AG20443 (cell line): ENCODE data around the gene PYDC2.
A peak's percentile ranks its signal among the peaks of the same experiment; 100 is the strongest.

Experiments
- DNase-seq: peaks from one replicate; pipeline ENCODE4 v3.0.0; 2012; ENCODE audit warnings: low spot score, mixed read lengths

Gene PYDC2

DNA sequence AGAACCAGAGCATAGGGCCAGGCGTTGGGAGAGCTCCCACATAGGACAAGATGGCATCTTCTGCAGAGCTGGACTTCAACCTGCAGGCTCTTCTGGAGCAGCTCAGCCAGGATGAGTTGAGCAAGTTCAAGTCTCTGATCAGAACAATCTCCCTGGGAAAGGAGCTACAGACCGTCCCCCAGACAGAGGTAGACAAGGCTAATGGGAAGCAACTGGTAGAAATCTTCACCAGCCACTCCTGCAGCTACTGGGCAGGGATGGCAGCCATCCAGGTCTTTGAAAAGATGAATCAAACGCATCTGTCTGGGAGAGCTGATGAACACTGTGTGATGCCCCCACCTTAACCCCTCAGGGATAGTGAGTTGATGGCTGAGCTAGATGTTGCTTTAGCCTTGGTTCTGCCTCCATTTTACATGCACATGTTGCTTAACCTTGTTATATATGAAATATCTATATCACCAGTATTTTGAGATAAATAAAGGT is at the start of gene PYDC2:
TSS of gene PYDC2 (plus strand) at position 51 of the 483 bp plus-strand sequence. CDS start at position 51, 0 bp downstream.
- no peak for DNase-seq

DNA sequence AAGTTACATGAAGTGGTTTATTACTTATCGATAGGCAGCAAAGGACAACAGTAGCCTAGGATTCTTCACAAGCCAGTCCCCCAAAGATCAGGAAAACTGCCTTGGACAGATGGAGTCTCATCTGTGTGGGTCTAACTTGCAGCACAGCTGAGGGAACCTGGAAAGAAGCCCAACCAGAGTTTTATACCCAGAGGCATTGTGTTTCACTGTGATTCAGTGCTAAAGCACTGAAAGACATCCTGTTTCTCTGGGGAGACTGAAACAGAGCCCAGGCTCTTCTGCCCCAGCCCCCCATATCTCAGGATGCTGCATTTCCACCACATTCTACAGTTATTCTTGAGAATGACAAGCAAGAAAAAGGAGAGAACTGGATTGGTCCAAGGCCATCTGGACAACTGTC is 48.2 kb upstream of the PYDC2 start:
- peak; percentile 74 for DNase-seq

DNA sequence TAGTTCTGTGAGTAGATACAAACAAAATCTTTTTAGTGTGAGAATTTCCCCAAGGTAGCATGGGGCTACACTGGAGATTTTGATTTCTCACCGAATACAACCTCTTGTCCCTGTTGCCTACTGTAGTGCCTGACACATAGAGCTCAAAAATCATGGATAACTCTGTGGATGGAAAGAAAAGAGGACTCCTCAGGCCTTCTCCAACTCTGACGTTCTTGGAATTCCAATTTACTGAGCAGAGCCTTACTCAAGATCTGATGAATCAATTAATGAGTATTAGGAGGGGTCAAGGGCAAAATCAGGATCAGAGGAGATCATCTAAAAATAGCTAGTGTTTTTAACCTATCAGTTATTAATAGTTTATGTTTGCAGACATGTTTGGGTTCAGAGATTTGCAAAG is 46.7 kb upstream of the PYDC2 start:
- DNase-seq: peak; percentile 20

DNA sequence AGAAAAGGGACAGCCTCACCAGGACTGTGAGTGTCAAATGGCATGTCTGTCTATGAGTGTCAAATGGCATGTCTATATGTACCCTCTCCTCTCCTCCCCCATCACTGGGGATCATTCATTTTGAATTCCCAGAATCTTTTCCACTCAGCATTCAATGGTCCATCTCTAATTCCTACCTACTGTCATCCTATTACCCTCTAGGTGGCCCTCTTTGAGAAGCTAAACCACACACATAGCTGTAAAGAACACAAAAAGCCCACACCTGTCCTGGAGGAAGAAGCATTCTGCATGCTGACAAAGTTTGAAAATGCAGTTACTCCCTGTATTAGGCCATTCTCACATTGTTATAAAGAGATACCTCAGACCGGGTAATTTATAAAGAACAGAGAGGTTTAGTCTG is 46.2 kb upstream of the PYDC2 start:
- DNase-seq: no peak

DNA sequence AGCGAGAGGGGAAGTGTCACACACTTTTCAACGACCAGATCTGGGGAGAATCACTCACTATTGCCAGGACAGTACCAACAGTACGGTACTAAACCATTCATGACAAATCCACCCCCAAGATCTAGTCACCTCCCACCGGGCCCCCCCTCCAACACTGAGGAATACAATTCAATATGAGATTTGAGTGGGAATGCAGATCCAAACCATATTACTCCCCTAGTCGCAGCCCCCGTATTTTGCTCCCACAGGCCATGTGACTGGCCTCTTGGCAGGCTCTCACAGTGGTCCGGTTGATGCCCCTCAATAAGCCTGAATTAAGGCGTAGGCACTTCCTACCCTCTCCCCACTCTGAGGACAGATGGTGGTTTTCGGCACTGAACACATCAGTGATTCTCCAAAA is 45.4 kb upstream of the PYDC2 start:
- DNase-seq: no peak

DNA sequence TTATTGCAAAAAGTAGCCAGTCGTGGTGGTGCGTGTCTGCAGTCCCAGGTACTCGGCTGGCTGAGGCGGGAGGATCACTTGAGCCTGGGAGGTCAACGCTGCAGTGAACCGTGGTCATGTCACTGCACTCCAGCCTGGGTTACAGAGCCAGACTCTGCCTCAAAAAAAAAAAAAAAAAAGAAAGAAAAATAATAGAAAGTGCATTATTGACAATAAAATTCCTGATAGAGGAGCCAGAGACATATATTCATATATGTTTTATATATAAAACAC is 43.6 kb upstream of the PYDC2 start:
- no peak for DNase-seq

DNA sequence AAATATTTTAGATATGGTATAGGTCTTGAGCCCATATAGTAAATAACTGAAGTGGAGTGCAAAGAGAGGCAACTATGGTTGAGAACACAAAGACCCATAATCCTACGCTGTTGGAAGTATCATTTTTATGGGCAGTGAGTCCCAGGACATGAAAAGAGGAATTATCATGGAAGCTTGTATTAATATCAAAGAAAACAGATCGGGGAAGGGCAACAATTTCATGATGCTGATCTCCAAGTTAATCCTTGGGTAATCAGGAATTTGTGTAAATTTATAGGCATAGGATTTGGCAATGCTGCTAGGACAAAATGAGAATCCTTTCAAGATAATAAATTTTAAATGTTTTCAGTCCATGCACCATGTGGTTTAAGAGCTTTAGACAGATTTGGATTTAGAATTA is 40.2 kb upstream of the PYDC2 start:
- DNase-seq: no peak

DNA sequence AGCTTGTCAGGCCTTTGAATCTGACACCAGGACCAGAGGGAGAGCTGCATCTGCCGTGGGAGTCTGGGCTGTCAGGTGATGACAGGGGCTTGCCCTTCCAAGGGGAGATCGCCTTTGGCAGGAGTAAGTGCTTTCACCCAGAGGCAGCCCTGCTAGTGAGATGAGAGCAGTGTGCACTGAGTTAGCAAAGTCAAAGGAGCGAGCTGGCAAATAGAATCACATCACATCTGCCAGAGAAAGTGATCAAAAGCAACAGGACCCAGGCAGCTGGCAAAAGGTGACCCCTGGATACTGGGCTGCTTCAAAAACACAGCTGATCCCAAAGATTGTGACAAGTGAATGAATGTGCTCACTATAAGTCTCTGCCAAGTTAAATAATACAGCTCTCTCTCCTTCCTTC is 36.1 kb upstream of the PYDC2 start:
- DNase-seq: no peak

DNA sequence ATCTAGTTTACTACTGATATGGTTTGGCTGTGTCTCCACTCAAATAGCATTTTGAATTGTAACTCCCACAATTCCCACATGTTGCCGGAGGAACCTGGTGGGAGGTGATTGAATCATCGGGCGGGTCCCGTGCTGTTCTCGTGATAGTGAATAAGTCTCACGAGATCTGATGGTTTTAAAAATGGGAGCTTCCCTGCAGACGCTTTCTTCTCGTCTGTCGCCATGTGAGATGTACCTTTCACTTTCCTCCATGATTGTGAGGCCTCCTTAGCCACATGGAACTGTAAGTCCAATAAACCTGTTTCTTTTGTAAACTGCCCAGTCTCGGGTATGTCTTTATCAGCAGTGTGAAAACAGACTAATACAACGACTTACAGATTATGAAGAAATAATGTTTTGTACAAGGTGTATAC is 35.6 kb upstream of the PYDC2 start:
- no peak for DNase-seq

DNA sequence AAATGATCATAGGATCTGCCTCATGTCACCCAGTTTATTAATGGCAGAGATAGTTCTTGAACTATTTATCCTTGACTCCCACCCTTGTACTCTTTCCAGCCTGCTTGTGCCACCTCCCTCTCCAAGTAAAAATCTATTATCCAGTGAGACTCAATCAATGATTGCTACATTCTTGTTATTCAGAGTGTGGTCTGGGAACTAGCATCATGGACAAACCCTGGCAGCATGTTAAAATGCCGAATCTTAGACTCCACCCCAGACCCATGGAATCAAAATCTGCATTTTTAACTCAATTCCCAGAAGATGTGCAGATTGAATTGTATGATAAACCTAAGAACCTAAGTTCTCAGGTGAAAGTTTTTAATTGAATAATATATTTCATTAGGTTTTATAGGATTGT is 34.7 kb upstream of the PYDC2 start:
- no peak for DNase-seq

DNA sequence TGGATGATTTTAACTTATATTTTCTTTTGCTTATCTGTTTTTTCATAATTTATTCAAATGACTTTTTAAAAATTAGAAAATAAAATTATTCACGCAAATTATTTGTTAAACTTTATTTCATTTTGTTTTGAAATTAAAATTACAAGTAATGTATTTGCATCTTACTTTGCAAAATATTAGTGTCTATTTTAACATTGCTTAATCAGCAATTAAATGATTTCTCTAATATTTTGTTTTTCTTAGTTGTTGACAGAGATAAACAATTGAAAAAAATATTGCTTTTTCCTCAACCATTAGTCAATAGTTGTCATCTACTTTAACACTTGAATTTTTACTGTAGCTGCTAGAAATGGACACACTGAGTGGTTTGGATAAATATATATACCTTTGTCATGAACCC is 32.8 kb upstream of the PYDC2 start:
- no peak for DNase-seq

DNA sequence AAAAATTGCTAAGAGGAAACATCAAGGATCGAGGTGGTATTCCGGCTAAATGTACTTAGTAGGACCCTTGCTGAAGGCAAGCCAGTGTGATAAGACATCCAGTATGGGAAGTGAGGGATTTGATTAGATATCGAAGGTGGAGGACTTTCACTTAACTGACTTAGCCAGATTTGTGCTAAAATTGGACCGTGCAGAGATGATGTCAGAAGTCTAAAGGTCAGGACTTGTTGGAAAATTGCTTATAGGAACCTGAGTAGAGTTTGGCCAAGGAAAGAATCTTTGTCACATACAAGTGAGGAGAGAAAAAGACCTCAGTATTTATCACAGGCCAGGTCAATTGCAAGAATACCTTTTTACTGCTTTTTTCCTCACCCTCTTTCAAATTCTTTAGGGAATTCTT is 30.9 kb upstream of the PYDC2 start:
- no peak for DNase-seq

DNA sequence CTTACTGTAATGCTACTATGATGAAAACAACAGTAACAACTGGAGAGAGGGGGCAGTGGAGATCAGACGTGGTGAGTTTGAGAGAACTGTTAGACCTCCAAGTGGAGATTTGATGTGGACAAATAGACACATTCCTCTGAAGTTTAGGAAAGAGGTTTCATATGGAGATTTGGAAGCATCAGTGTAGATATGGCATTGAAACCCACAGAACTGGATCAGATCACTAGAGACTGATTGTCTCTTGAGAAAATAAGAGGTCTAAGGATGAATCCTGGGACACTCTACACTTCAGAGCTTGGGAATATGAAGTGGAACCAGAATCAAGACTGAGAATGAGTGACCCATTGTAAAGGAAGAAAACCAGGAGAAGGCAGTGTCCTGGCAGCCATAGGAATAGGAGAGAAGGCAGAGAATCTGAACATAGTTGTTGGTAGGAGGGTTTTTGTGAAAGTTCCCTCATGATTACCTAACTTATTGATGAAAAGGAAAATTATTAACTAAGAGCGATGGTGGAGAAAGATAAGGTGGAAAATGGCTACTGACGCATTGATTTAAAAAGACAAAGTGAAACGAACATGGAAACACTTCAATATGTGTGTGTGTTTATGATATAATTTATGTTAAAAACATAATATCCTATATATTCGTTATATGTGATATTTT is 29.7 kb upstream of the PYDC2 start:
- DNase-seq: no peak

DNA sequence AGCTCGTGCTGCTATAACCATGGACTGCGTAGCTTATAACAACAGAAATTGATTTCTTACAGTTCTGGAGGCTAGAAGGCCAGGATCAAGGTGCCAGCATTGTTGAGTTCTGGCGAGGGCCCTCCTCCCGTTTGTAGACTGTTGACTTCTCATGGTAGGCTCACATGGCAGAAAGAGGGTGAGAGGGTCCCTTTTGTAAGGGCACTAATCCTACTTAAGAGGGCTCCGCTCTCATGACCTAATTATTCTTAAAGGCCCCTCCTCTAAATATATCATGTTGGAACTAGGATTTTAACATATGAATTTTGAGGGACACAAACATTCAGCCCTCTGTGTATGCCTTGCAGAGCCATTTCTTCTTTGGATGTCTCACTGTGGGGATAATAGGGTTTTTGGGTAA is 28.8 kb upstream of the PYDC2 start:
- no peak for DNase-seq

DNA sequence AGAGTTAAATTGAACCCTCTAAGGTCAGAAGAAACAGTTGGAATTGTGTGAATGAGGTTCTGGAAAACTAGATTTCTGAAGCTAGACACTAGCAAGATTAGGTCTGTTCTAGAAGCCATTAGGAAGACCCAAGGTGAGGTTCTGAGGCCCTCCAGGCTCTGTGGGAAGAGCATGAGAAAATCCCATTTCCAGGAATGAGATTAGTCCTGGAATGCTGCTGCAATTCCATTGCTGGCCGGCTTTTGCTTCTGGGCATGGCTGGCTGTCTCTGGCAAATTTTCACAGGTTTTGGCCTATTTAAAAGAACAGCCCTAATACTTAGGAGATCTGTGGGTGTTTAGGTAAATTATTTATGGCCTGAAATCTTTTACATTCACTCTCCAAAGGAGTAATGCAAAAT is 26.9 kb upstream of the PYDC2 start:
- no peak for DNase-seq

DNA sequence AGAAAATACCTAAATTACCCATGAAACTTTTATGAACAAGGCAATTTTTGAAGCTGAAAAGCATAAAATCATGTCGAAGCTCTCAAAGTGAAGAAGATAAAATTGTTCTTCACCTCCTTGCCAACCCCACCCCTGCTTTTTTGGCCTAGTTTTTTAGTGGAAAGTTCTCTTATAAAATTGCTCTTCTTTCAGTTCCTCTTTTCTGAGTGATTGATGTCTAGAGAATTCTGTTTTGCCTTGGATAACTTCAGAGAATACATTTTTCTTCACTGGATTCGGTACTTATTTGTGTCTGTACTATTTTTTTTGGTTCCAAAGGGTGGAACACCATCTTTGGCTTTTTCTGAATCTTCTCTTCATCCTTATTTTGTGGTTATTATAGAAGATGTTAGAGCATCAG is 25.0 kb upstream of the PYDC2 start:
- DNase-seq: no peak

DNA sequence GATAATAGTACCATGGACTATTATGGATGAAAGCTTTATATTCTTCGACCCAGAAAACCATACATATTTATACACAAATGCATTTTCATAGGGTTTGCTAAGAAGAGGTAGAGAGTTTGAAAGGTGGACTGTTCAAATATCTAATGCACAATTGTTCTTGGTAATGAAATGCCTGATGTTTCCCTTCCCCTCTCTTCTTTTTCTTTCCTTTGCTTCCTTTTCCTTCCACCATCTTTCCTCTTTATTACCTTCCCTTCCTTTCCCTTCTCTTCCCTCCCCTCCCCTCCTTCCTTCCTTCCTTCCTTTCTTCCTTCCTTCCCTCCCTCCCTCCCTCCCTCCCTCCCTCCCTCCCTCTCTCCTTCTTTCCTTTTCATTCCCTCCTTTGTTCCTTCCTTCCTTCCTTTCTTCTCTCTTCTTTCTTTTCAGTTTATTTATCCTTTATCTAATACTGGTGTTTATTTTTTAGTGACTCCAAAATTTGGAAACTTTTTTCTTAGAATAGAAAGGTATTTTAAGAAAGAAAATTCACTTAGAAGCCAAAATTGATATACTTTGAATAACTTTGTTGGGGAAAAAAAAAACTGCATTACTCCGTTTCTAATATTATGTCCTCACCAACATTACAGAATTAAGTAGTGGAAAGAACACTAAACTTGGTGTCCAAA is 22.7 kb upstream of the PYDC2 start:
- no peak for DNase-seq

DNA sequence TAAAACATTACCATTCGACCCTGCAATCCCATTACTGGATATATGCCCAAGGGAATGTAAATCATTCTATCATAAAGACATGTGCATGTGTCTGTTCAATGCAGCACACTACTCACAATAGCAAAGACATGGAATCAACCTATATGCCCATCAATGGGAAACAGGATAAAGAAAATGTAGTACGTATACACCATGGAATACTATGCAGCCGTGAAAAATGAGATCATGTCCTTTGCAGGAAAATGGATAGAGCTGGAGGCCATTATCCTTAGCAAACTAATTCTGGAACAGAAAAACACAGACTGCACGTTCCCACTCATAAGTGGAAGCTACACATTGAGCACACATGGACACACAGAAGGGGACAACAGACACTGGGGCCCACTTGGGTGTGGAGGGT is 20.4 kb upstream of the PYDC2 start:
- DNase-seq: no peak

DNA sequence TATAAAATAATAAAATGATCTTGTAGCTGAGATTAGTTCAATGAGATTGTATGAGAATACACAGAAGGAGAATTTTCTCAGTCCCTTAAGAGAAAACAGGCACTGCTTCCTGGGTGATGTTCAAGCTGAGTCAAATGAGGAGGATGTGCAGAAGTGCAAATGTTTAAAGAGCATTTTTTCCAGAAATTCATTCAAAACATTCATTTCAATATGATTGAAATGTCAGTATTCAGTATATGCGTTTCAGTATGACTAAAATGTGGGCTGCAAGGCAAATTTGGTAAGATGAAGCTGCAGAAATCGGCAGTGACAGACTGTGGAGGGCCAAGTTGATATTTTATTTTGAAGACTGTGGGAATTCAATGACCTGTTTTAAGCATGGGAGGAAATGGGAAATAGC is 19.3 kb upstream of the PYDC2 start:
- DNase-seq: no peak

DNA sequence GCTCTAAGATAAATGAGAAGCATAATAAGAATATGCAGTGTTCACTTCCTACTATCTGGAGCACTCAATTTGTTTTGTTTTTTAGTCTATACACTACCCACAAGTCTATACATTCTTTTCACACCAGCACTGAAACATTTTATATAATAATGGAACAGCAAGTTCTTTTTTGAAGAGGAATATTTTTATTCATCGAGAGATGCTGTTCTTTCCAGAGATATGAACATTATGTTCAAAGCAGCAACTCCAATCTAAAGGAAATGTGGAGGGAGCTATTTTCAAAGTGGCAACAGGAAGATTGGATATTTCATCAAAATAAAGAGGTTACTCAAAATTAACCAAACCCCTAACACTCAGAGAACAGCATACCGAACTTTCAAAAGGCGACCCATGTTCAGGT is 16.4 kb upstream of the PYDC2 start:
- no peak for DNase-seq

DNA sequence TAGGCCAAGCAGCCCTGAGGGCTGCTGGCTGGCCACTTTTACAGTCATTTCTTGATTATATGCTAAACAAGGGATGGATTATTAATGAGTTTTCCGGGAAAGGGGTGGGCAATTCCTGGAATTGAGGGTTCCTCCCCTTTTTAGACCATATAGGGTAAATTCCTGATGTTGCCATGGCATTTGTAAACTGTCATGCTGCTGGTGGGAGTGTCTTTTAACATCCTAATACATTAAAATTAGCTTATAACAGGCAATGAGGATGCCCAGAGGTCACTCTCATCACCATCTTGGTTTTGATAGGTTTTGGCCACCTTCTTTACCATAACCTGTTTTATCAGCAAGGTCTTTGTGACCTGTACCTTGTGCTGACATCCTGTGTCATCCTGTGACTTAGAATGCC is 11.7 kb upstream of the PYDC2 start:
- no peak for DNase-seq

DNA sequence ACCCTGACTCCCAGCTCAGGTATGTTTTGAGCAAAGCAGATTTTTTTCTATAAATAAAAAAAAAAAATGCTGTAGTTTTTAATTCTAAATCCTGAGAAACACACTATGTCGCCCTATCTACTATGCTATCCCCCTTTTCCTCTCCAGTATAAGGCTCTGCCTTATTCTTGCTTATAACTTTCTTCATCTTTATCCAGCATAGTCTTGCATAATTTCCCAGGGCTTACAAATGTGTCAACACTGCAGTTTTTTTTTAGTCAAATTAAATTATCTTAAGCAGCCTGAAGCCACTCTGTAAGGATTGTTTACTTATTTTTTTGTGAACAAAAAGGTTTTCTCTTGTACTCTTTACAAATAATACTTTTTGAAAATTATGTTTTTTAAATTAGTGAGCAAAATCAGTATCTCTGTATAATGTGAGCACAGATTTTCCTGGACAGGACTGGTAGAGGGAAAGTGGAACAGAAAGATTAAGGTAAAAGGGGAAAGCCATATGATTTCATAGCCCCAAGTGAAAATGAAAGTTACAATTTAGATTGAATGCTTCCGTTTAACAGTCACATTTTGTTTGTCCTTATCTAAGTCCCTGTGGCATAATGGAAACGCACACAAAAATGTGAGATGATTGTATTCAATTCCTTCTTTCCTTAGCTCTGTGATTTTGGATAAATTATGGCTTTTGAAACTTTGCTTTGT is 5.6 kb upstream of the PYDC2 start:
- DNase-seq: no peak

DNA sequence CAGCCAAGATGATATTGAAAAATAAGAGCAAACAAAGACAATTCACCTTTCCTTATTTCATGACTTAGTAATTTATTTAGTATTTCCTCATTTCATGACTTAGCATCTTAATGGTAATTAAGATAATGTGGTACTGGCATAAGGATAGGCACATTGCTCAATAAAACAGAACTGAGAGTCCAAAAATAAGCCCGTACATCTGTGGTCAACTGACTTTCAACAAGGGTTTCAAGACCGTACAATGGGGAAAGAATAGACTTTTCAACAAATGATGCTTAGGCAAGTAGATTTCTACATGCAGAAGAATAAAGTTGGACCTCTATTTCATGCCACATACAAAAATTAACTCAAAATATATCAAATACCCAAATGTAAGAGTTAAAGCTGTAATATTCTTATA is 603 bp upstream of the PYDC2 start:
- no peak for DNase-seq

DNA sequence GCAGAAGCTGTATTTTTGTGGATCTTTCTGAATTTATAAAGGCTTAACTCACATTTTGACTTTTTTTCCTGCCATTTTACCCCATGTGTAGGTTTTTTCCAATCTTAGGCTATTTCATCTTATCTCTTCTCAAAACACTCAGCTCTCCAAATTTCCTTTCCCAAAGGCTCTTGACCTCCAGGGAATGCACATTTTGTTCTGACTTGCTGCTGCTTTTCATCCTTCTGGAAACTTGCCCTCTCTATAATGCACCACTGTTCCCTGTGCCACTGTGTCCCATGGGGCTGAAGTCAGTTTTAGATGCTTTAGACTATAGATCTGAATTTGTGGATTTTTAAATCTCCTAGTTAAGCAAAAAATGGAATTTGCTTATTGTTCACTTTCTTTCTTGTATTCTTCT is 9.1 kb downstream of the PYDC2 start:
- no peak for DNase-seq
